Dendritic cell treated with granulocyte-macrophage colony-stimulating factor and Interleukin-4, amounts not matched to agents 40 ng/mL and 50 ng/mL, for 4 days (primary cell): ENCODE measurements around the gene ZNF610.
A peak's percentile ranks its signal among the peaks of the same experiment; 100 is the strongest.

Experiments
- H3K27ac Mint-ChIP-seq: one replicate; pipeline ENCODE4 v1.8.0; 2022; ENCODE audit warnings: mild to moderate bottlenecking, mixed read lengths
- H3K27me3 Mint-ChIP-seq: one replicate; pipeline ENCODE4 v1.8.0; 2022; ENCODE audit warnings: mild to moderate bottlenecking, mixed read lengths
- H3K36me3 Mint-ChIP-seq: one replicate; pipeline ENCODE4 v1.8.0; 2022; ENCODE audit warnings: low read depth, mixed read lengths
- H3K4me1 Mint-ChIP-seq: one replicate; pipeline ENCODE4 v1.8.0; 2022; ENCODE audit warnings: low read depth, mixed read lengths
- H3K4me3 Mint-ChIP-seq: one replicate; pipeline ENCODE4 v1.8.0; 2022; ENCODE audit warnings: mild to moderate bottlenecking, moderate library complexity, mixed read lengths
- H3K9me3 Mint-ChIP-seq: one replicate; pipeline ENCODE4 v1.8.0; 2022; ENCODE audit warnings: mixed read lengths
- intact Hi-C: fragments of 100-400 bp; cut with micrococcal nuclease; formaldehyde crosslinking; loops from one replicate; pipeline ENCODE4 v1.15.0; 2022

The ZNF610 gene

GRCh38 chr19:52343548-52343947 lies 7.5 kb downstream of the ZNF610 start:
- intact Hi-C loops: loop anchor here (5.0 kb wide), 1 partner anchor 404 kb away; no protein-coding TSS in a partner anchor
- Mint-ChIP-seq H3K27me3 (no peaks in the 10 kb centered on the region), H3K27ac (no peak overlapping the region), H3K9me3 (peaks cover 86% of the 10 kb centered on the region), H3K4me1 (no peaks in the 10 kb centered on the region), H3K4me3 (no peak overlapping the region), H3K36me3 (peaks cover 4% of the 10 kb centered on the region)

- Mint-ChIP-seq H3K27ac (no peak overlapping the region), H3K27me3 (no peaks in the 10 kb centered on the region)
Measured at GRCh38 chr19:52345162-52345561, 9.1 kb downstream of the ZNF610 start.

GRCh38 chr19:52351512-52351911 lies 15.5 kb downstream of the ZNF610 start:
- no peak overlapping the region for H3K4me3 Mint-ChIP-seq
- no peak overlapping the region for H3K27ac Mint-ChIP-seq
- no peaks in the 10 kb centered on the region for H3K27me3 Mint-ChIP-seq
- H3K9me3 Mint-ChIP-seq: peaks cover 81% of the 10 kb centered on the region
- intact Hi-C loops: no loop called here
- H3K4me1 Mint-ChIP-seq: no peaks in the 10 kb centered on the region
- H3K36me3 Mint-ChIP-seq: peaks cover 30% of the 10 kb centered on the region

More at GRCh38 chr19:52345162-52345561, 9.1 kb downstream of the ZNF610 start:
- H3K9me3 Mint-ChIP-seq: peaks cover 86% of the 10 kb centered on the region
- intact Hi-C loops: no loop called here
- H3K4me1 Mint-ChIP-seq: no peaks in the 10 kb centered on the region
- no peak overlapping the region for H3K4me3 Mint-ChIP-seq
- H3K36me3 Mint-ChIP-seq: peaks cover 14% of the 10 kb centered on the region

GRCh38 chr19:52366414-52366824 lies 30.4 kb downstream of the ZNF610 start:
- H3K4me3 Mint-ChIP-seq: no peak overlapping the region
- H3K27me3 Mint-ChIP-seq: no peaks in the 10 kb centered on the region
- peaks cover 84% of the 10 kb centered on the region for H3K9me3 Mint-ChIP-seq
- H3K4me1 Mint-ChIP-seq: peaks cover 13% of the 10 kb centered on the region
- peaks cover 28% of the 10 kb centered on the region for H3K36me3 Mint-ChIP-seq
- intact Hi-C loops: no loop called here
- H3K27ac Mint-ChIP-seq: no peak overlapping the region

- peak within 1 kb of the TSS; percentile 97 for H3K27ac Mint-ChIP-seq
- no peaks in the 10 kb centered on the region for H3K27me3 Mint-ChIP-seq
- peak within 1 kb of the TSS; percentile 93 for H3K4me3 Mint-ChIP-seq
- H3K36me3 Mint-ChIP-seq: peaks cover 58% of the 10 kb centered on the region
- H3K9me3 Mint-ChIP-seq: peaks cover 75% of the 10 kb centered on the region
- intact Hi-C loops: no loop called here
- H3K4me1 Mint-ChIP-seq: peaks cover 13% of the 10 kb centered on the region
Measured at GRCh38 chr19:52369559-52370340, 33.7 kb downstream of the ZNF610 start, which contains the start of gene ZNF880. ZNF880 (plus strand) TSS chr19:52369923; CDS start chr19:52369966, 43 bp downstream.

- no peaks in the 10 kb centered on the region for H3K27me3 Mint-ChIP-seq
- H3K4me1 Mint-ChIP-seq: peaks cover 13% of the 10 kb centered on the region
- H3K9me3 Mint-ChIP-seq: peaks cover 75% of the 10 kb centered on the region
- peaks cover 62% of the 10 kb centered on the region for H3K36me3 Mint-ChIP-seq
- intact Hi-C loops: no loop called here
- peak overlapping the region; percentile 97 for H3K27ac Mint-ChIP-seq
- H3K4me3 Mint-ChIP-seq: peak overlapping the region; percentile 93
Measured at GRCh38 chr19:52370341-52370710, 34.3 kb downstream of the ZNF610 start.

- peaks cover 64% of the 10 kb centered on the region for H3K9me3 Mint-ChIP-seq
- no peak overlapping the region for H3K4me3 Mint-ChIP-seq
- no peak overlapping the region for H3K27ac Mint-ChIP-seq
- intact Hi-C loops: no loop called here
- H3K36me3 Mint-ChIP-seq: peaks cover 14% of the 10 kb centered on the region
- no peaks in the 10 kb centered on the region for H3K4me1 Mint-ChIP-seq
- H3K27me3 Mint-ChIP-seq: no peaks in the 10 kb centered on the region
Measured at GRCh38 chr19:52391135-52391534, 55.1 kb downstream of the ZNF610 start.

- intact Hi-C loops: no loop called here
- Mint-ChIP-seq H3K4me3 (peak within 1 kb of the TSS; percentile 82), H3K27ac (peak within 1 kb of the TSS; percentile 87), H3K27me3 (no peaks in the 10 kb centered on the region), H3K4me1 (peaks cover 20% of the 10 kb centered on the region), H3K9me3 (peaks cover 80% of the 10 kb centered on the region), H3K36me3 (peaks cover 75% of the 10 kb centered on the region)
Measured at GRCh38 chr19:52397310-52398080, 61.5 kb downstream of the ZNF610 start, which contains the start of gene ZNF528. ZNF528 (plus strand) TSS chr19:52397849; CDS start chr19:52402014, 4,165 bp downstream.

- peak overlapping the region; percentile 87 for H3K27ac Mint-ChIP-seq
- peaks cover 78% of the 10 kb centered on the region for H3K9me3 Mint-ChIP-seq
- no peaks in the 10 kb centered on the region for H3K27me3 Mint-ChIP-seq
- H3K4me1 Mint-ChIP-seq: peaks cover 20% of the 10 kb centered on the region
- H3K36me3 Mint-ChIP-seq: peaks cover 78% of the 10 kb centered on the region
- H3K4me3 Mint-ChIP-seq: peak overlapping the region; percentile 82
- intact Hi-C loops: no loop called here
Measured at GRCh38 chr19:52398081-52398441, 62.0 kb downstream of the ZNF610 start.

GRCh38 chr19:52410276-52410675 lies 74.2 kb downstream of the ZNF610 start:
- H3K9me3 Mint-ChIP-seq: peaks cover 97% of the 10 kb centered on the region
- no peaks in the 10 kb centered on the region for H3K4me1 Mint-ChIP-seq
- intact Hi-C loops: no loop called here
- peaks cover 84% of the 10 kb centered on the region for H3K36me3 Mint-ChIP-seq
- no peak overlapping the region for H3K27ac Mint-ChIP-seq
- H3K27me3 Mint-ChIP-seq: no peaks in the 10 kb centered on the region
- no peak overlapping the region for H3K4me3 Mint-ChIP-seq

GRCh38 chr19:52415711-52416110 lies 79.7 kb downstream of the ZNF610 start:
- Mint-ChIP-seq H3K36me3 (peaks cover 30% of the 10 kb centered on the region), H3K4me1 (no peaks in the 10 kb centered on the region), H3K4me3 (no peak overlapping the region), H3K27me3 (no peaks in the 10 kb centered on the region), H3K27ac (no peak overlapping the region), H3K9me3 (peaks cover 92% of the 10 kb centered on the region)
- intact Hi-C loops: no loop called here
